Body of pancreas (tissue), 4 donors: ENCODE results near the gene PAX2.

Source experiments
- CTCF ChIP-seq, 7 experiments: fragments of 450-650 bp in 4 of 7; fragments of 200-600 bp in 3 of 7; sonication (generic) in 3 of 7; IDR thresholded peaks; one replicate each; pipeline ENCODE4 v1.5.1; 2016 to 2019; ENCODE audit warnings: antibody characterized with exemption in 7 of 7
- POLR2A ChIP-seq, 3 donors: fragments of 450-650 bp; IDR thresholded peaks; one replicate each; pipeline ENCODE4 v1.6.1; 2016; ENCODE audit warnings: antibody characterized with exemption in 3 of 3, mild to moderate bottlenecking in 2 of 3

- TF ChIP-seq CTCF (IDR thresholded peaks at IDR 0.05) (no peak), POLR2A (IDR thresholded peaks at IDR 0.05) (no peak)
Measured at GRCh38 chr10:100802196-100802595, 56.8 kb downstream of the PAX2 start.
